Astrocyte (in vitro differentiated cells and primary cell): Measurements from ENCODE around the gene ENOX2. TPM values are rescaled to one million over a fixed set of nuclear protein-coding genes. Genes with fewer than 3 reads are reported as not detected.
A peak's percentile ranks its signal among the peaks of the same experiment; 100 is the strongest.

Experiments
- DNase-seq: peaks from one replicate; pipeline ENCODE4 v3.0.0-alpha.2; 2010; ENCODE audit warnings: low read depth
- FAIRE-seq: peaks from 2 replicates; lab custom pipeline; 2011; peaks lifted over from hg19 to GRCh38; lab: Jason Lieb, UNC
- H2AFZ ChIP-seq: 2 replicates; pipeline ENCODE4 v1.6.0; 2012; ENCODE audit warnings: low read depth, low read length, inconsistent platforms
- H3K27ac ChIP-seq: 2 replicates; pipeline ENCODE4 v1.5.1; 2011; ENCODE audit warnings: low read depth, low read length, inconsistent platforms
- H3K27me3 ChIP-seq: 2 replicates; pipeline ENCODE4 v1.6.0; 2011; ENCODE audit warnings: low read length, inconsistent platforms; ENCODE audit not compliant: insufficient read depth
- H3K36me3 ChIP-seq: 2 replicates; pipeline ENCODE4 v1.5.1; 2011; ENCODE audit warnings: low read length, inconsistent platforms; ENCODE audit not compliant: insufficient read depth
- H3K4me1 ChIP-seq: 2 replicates; pipeline ENCODE4 v1.5.1; 2011; ENCODE audit warnings: low read length, inconsistent platforms; ENCODE audit not compliant: insufficient read depth
- H3K4me2 ChIP-seq: 2 replicates; pipeline ENCODE4 v1.6.0; 2012; ENCODE audit warnings: low read length, inconsistent platforms
- H3K4me3 ChIP-seq: 2 replicates; pipeline ENCODE4 v1.5.1; 2011; ENCODE audit warnings: low read depth, mild to moderate bottlenecking, low read length, inconsistent platforms; ENCODE audit not compliant: insufficient read depth
- H3K79me2 ChIP-seq: 2 replicates; pipeline ENCODE4 v1.6.0; 2012; ENCODE audit warnings: mild to moderate bottlenecking, low read length, inconsistent platforms; ENCODE audit not compliant: insufficient read depth
- H3K9ac ChIP-seq: 2 replicates; pipeline ENCODE4 v1.6.0; 2012; ENCODE audit warnings: mild to moderate bottlenecking, low read length, inconsistent platforms
- H3K9me3 ChIP-seq: 2 replicates; pipeline ENCODE4 v1.5.1; 2012; ENCODE audit warnings: low read depth, mild to moderate bottlenecking, low read length, inconsistent platforms; ENCODE audit not compliant: insufficient read depth
- H4K20me1 ChIP-seq: 2 replicates; pipeline ENCODE4 v1.6.0; 2012; ENCODE audit warnings: low read length, inconsistent platforms; ENCODE audit not compliant: insufficient read depth
- H3K27ac Mint-ChIP-seq: one replicate; pipeline ENCODE4 v1.8.0; 2021; ENCODE audit warnings: mild to moderate bottlenecking, mixed read lengths; ENCODE audit not compliant: unreplicated experiment
- H3K27me3 Mint-ChIP-seq: one replicate; pipeline ENCODE4 v1.8.0; 2021; ENCODE audit warnings: low read depth, mixed read lengths; ENCODE audit not compliant: unreplicated experiment
- H3K36me3 Mint-ChIP-seq: one replicate; pipeline ENCODE4 v1.8.0; 2021; ENCODE audit warnings: low read depth, mixed read lengths; ENCODE audit not compliant: unreplicated experiment
- H3K4me1 Mint-ChIP-seq: one replicate; pipeline ENCODE4 v1.8.0; 2021; ENCODE audit warnings: low read depth, mixed read lengths; ENCODE audit not compliant: unreplicated experiment
- H3K4me3 Mint-ChIP-seq: one replicate; pipeline ENCODE4 v1.8.0; 2021; ENCODE audit warnings: mild to moderate bottlenecking, moderate library complexity, mixed read lengths; ENCODE audit not compliant: unreplicated experiment
- H3K9me3 Mint-ChIP-seq: one replicate; pipeline ENCODE4 v1.8.0; 2021; ENCODE audit warnings: mild to moderate bottlenecking, mixed read lengths; ENCODE audit not compliant: unreplicated experiment
- EZH2 ChIP-seq: IDR thresholded peaks from 2 replicates; pipeline ENCODE4 v1.6.1; 2012; ENCODE audit warnings: mild to moderate bottlenecking, low read length, inconsistent platforms; ENCODE audit not compliant: insufficient read depth
- total RNA-seq: library from RNA; stranded (reverse); gene quantifications from 2 replicates; pipeline ENCODE4 v1.2.1, GENCODE V29; 2021
- TF ChIP-seq, protein P1 (sequence below): IDR thresholded peaks from 2 replicates; pipeline ENCODE4 v1.5.1; 2011; ENCODE audit warnings: low read depth, mild to moderate bottlenecking, inconsistent platforms, low read length, moderate library complexity; ENCODE audit not compliant: insufficient read depth

The ENOX2 gene
- total RNA-seq, 1 donor from 2014 or later = 9.4 TPM

DNA sequence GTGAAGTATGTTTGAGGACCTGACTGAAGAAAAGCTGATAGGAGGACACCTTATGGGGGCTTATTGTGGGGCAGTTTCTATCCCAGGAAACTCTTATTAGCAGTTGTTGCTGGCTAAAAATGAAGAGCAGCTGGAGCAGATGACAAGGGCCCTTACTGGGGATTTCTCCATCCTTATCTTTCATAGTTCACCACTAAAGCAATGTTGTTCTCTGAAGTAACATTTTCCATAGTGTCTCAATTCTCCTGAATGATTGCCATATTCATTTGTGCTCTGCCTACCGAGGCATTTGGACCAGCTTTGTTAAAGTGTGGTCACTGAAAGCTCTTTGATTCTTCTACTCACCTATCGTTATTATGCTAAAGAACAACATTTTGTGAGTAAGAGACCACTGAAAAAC, 7.7 kb downstream of the ENOX2 start:
- Histone ChIP-seq H2AFZ (no peak overlapping the region), H3K4me3 (no peak overlapping the region), H3K9ac (no peak overlapping the region), H4K20me1 (no peaks in the 10 kb centered on the region), H3K36me3 (no peaks in the 10 kb centered on the region), H3K27ac (no peak overlapping the region), H3K9me3 (no peaks in the 10 kb centered on the region), H3K4me2 (no peak overlapping the region), H3K4me1 (peaks cover 3% of the 10 kb centered on the region), H3K27me3 (no peaks in the 10 kb centered on the region), H3K79me2 (no peaks in the 10 kb centered on the region)
- DNase-seq (peak; percentile 8), FAIRE-seq (peak; percentile 13)
- TF ChIP-seq, protein P1, sequence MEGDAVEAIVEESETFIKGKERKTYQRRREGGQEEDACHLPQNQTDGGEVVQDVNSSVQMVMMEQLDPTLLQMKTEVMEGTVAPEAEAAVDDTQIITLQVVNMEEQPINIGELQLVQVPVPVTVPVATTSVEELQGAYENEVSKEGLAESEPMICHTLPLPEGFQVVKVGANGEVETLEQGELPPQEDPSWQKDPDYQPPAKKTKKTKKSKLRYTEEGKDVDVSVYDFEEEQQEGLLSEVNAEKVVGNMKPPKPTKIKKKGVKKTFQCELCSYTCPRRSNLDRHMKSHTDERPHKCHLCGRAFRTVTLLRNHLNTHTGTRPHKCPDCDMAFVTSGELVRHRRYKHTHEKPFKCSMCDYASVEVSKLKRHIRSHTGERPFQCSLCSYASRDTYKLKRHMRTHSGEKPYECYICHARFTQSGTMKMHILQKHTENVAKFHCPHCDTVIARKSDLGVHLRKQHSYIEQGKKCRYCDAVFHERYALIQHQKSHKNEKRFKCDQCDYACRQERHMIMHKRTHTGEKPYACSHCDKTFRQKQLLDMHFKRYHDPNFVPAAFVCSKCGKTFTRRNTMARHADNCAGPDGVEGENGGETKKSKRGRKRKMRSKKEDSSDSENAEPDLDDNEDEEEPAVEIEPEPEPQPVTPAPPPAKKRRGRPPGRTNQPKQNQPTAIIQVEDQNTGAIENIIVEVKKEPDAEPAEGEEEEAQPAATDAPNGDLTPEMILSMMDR = no peak
- H3K4me1 Mint-ChIP-seq = peaks cover 24% of the 10 kb centered on the region
- no peak overlapping the region for H3K4me3 Mint-ChIP-seq
- H3K27ac Mint-ChIP-seq = no peak overlapping the region
- H3K27me3 Mint-ChIP-seq = no peaks in the 10 kb centered on the region
- no peaks in the 10 kb centered on the region for H3K36me3 Mint-ChIP-seq
- no peaks in the 10 kb centered on the region for H3K9me3 Mint-ChIP-seq

DNA sequence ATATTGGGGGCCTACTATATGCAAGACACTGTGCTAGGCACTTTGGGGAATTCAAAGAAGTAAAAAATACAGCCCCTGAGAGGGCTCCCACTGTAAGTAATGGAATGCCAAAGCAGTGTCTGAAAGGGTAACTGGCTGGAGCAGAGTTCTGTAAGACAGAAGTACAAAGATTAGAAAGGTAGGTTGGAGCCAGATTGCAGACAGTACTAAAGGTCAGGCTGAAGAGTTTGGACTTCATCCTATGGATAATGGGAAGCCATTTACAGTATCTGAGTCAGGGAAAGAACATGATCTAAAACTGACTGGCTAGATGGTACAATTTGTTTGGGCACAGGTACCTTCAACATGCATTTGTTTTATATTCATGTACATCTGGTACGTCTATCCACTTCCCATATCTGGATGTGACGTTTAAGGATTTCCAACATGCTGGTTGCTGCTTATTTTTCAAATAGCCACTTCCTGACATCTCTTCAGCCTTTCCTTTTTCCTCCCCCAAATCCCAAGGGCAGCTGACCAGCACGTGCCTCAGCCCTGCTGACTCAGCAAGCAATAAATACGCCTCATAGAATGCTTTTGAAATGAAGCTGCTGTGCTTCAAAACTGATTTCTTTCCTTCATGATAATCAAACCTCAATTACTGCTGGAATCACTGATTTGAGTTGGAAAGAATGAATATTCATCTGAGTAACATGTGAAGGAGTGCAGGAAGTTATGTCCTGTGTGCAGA, 9.5 kb downstream of the ENOX2 start:
- no peaks in the 10 kb centered on the region for H3K27me3 Mint-ChIP-seq
- H3K4me1 Mint-ChIP-seq = peaks cover 24% of the 10 kb centered on the region
- H3K4me3 Mint-ChIP-seq = no peak overlapping the region
- Histone ChIP-seq H4K20me1 (no peaks in the 10 kb centered on the region), H3K9me3 (no peaks in the 10 kb centered on the region), H3K9ac (no peak overlapping the region), H3K27me3 (no peaks in the 10 kb centered on the region), H2AFZ (no peak overlapping the region), H3K79me2 (no peaks in the 10 kb centered on the region), H3K4me1 (peaks cover 3% of the 10 kb centered on the region), H3K4me2 (no peak overlapping the region), H3K36me3 (no peaks in the 10 kb centered on the region), H3K4me3 (no peak overlapping the region), H3K27ac (no peak overlapping the region)
- peak; percentile 100 for FAIRE-seq
- no peak for DNase-seq
- no peak for TF ChIP-seq EZH2
- TF ChIP-seq, protein P1 = no peak
- H3K9me3 Mint-ChIP-seq = no peaks in the 10 kb centered on the region
- H3K36me3 Mint-ChIP-seq = no peaks in the 10 kb centered on the region
- no peak overlapping the region for H3K27ac Mint-ChIP-seq

DNA sequence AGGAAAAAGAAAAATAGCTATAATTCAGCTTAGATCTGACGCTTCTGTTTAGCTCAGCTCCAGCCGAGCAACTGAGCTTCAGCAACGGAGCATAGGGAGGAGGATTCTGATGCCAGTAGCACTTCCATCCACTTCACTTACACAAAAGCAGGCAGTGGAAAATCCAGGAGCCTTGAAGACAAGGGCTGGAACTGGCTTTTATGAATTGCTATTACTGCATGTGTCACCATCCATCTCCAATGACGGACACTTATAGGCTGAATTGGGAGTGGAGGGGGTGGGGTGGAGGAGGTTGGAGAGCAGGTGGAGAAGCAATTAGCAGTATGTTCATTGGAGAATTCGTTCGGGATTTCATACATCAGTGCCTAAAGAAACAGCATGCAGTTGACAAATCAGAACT, 15.6 kb downstream of the ENOX2 start:
- no peak overlapping the region for H3K27ac ChIP-seq
- Mint-ChIP-seq H3K27me3 (no peaks in the 10 kb centered on the region), H3K27ac (no peak overlapping the region), H3K9me3 (no peaks in the 10 kb centered on the region), H3K4me3 (no peak overlapping the region), H3K36me3 (no peaks in the 10 kb centered on the region), H3K4me1 (no peaks in the 10 kb centered on the region)
- no peaks in the 10 kb centered on the region for H4K20me1 ChIP-seq
- H3K4me1 ChIP-seq = no peaks in the 10 kb centered on the region
- no peak overlapping the region for H3K4me3 ChIP-seq
- H3K9ac ChIP-seq = no peak overlapping the region
- H3K27me3 ChIP-seq = no peaks in the 10 kb centered on the region
- no peak overlapping the region for H2AFZ ChIP-seq
- no peaks in the 10 kb centered on the region for H3K79me2 ChIP-seq
- H3K9me3 ChIP-seq = no peaks in the 10 kb centered on the region
- TF ChIP-seq, protein P1 = no peak
- no peak for TF ChIP-seq EZH2
- no peaks in the 10 kb centered on the region for H3K36me3 ChIP-seq
- no peak for DNase-seq
- peak; percentile 100 for FAIRE-seq
- no peak overlapping the region for H3K4me2 ChIP-seq
